ENCODE data around the gene MUC2. TPM values are rescaled to one million over a fixed set of nuclear protein-coding genes. Genes with fewer than 3 reads are reported as not detected.

The MUC2 gene
- total and polyA plus RNA-seq, 10 of the 15 experiments (the other 5 are each of a cell fraction or from before 2014, with no cell fraction given), result 0.23 TPM; not detected in 9

- RAD21 ChIA-PET (ENCODE audit: unreplicated experiment), result no interaction called here
- H3K4me1 ChIP-seq (ENCODE audit: control insufficient read depth, insufficient read depth, low read length), result no peaks in the 10 kb centered on the region
- H3K36me3 ChIP-seq (ENCODE audit: control insufficient read depth in 2 of 2, insufficient read depth in 2 of 2, low read length in 1 of 2), result no peaks in the 10 kb centered on the region
- H3K27ac ChIP-seq (ENCODE audit: control insufficient read depth, insufficient read depth), result no peak overlapping the region
- H3K9ac ChIP-seq (ENCODE audit: control insufficient read depth, insufficient read depth, low read length), result no peak overlapping the region
- no peaks in the 10 kb centered on the region for H3K79me2 ChIP-seq (ENCODE audit: control insufficient read depth, insufficient read depth, low read length)
- CTCF ChIA-PET, result no interaction called here
- POLR2A ChIA-PET, result no interaction called here
- BruUV-seq (replicated peaks), result no TSS peak
- intact Hi-C loops (cut with micrococcal nuclease; ENCODE audit: unreplicated experiment) (no loop called here), in situ Hi-C loops (cut with MboI) (no loop called here)
- no peak overlapping the region for H2AFZ ChIP-seq (ENCODE audit: control insufficient read depth, low read depth, low read length)
- DNase-seq (ENCODE audit: low read depth, low spot score), result no peak
- H3K4me2 ChIP-seq (ENCODE audit: control insufficient read depth, insufficient read depth), result no peak overlapping the region
- SMC1A ChIA-PET (ENCODE audit: uncharacterized antibody, unreplicated experiment), result no interaction called here
- no peaks in the 10 kb centered on the region for H4K20me1 ChIP-seq (ENCODE audit: control insufficient read depth, insufficient read depth)
- no peaks in the 10 kb centered on the region for H3K27me3 ChIP-seq (replicated peaks in 1 of 2; ENCODE audit: control insufficient read depth in 2 of 2, insufficient read depth in 2 of 2, low read length in 1 of 2)
- no peaks in the 10 kb centered on the region; the same call in 2 of the 3 replicates for H3K9me3 ChIP-seq (replicated peaks; ENCODE audit: control insufficient read depth, insufficient read depth, low read length)
- WGBS (ENCODE audit: insufficient coverage, insufficient replicate concordance, low lambda C conversion rate, missing lambda C conversion rate), result 50% methylated on average over 31 of the region's 31 CpGs
- ATAC-seq, result no peak
- no peak for FAIRE-seq
- no peak overlapping the region for H3K4me3 ChIP-seq
- no peak for TF ChIP-seq JUND (IDR thresholded peaks at IDR 0.05; ENCODE audit: low read depth, low read length)
- no peak for TF ChIP-seq IKZF2 (IDR thresholded peaks at IDR 0.05)
- TF ChIP-seq ELK1 (IDR thresholded peaks at IDR 0.05; ENCODE audit: low read depth, low read length), result no peak
- TF ChIP-seq MLLT1 (IDR thresholded peaks at IDR 0.05), result no peak
- TF ChIP-seq SIN3A (IDR thresholded peaks at IDR 0.05; ENCODE audit: low read depth, low read length), result no peak
- no peak for TF ChIP-seq SUZ12 (IDR thresholded peaks at IDR 0.05; ENCODE audit: unreplicated experiment)
- no peak for TF ChIP-seq SPI1 (IDR thresholded peaks at IDR 0.05; ENCODE audit: borderline replicate concordance, insufficient read depth, low read depth, low read length)
- no peak for TF ChIP-seq TBL1XR1 (IDR thresholded peaks at IDR 0.05; ENCODE audit: low read depth, low read length)
- TF ChIP-seq FOXK2 (IDR thresholded peaks at IDR 0.05), result no peak
- TF ChIP-seq NRF1 (conservative IDR thresholded peaks at IDR 0.05; ENCODE audit: low read depth, low read length), result no peak
- no peak for TF ChIP-seq ZNF24 (IDR thresholded peaks at IDR 0.05)
- no peak for TF ChIP-seq SKIL (IDR thresholded peaks at IDR 0.05; ENCODE audit: low read depth, poor library complexity, severe bottlenecking)
- no peak for TF ChIP-seq KLF5 (IDR thresholded peaks at IDR 0.05; ENCODE audit: partially characterized antibody)
- TF ChIP-seq NFYA (IDR thresholded peaks at IDR 0.05; ENCODE audit: borderline replicate concordance, low read depth, low read length), result no peak
- TF ChIP-seq IKZF1 (conservative IDR thresholded peaks at IDR 0.05), result no peak
- no peak for TF ChIP-seq SP1 (IDR thresholded peaks at IDR 0.05; ENCODE audit: low read depth, low read length)
- no peak for TF ChIP-seq LARP7 (IDR thresholded peaks at IDR 0.05)
- no peak for TF ChIP-seq IRF5 (IDR thresholded peaks at IDR 0.05; ENCODE audit: borderline replicate concordance)
- no peak for TF ChIP-seq BACH1 (IDR thresholded peaks at IDR 0.05; ENCODE audit: borderline replicate concordance)
Observed at GRCh38 chr11:1086171-1087102, 11.8 kb downstream of the MUC2 start.
